Adipose tissue (tissue), 3 donors: ENCODE measurements around the gene DOC2B. TPM values are rescaled to one million over a fixed set of nuclear protein-coding genes. Genes with fewer than 3 reads are reported as not detected.
"Not testable (repeated sequence)": the region's sequence is repeated elsewhere in the genome, so short reads cannot be mapped to it uniquely, and the experiment has no call there.

Source experiments
- H3K27ac ChIP-seq: one replicate; pipeline ENCODE4 v1.5.1; 2013; ENCODE audit warnings: low read depth, low read length
- WGBS, 3 donors: extraction: QIAGEN DNeasy Blood & Tissue Kit; methylation state at CpG; one replicate each; pipeline ENCODE4 v1.1.7; 2013; 5-methylcytosine and 5-hydroxymethylcytosine counted together
- polyA plus RNA-seq, 3 donors: library from polyadenylated mRNA; stranded (reverse); fragments of 200-250 nt; gene quantifications; one replicate each; pipeline ENCODE4 v1.2.3, GENCODE V29; 2013
- donor health status: healthy with polysubstance abuse.
- donor health status: Bipolar disorder and iron deficiency.
- donor health status: healthy.

DOC2B gene
- 10 to 100 TPM in 2 of 3 donors, 1 to 10 TPM in 1; 9.4 to 19.1 (median 14.4) TPM for polyA plus RNA-seq

DNA sequence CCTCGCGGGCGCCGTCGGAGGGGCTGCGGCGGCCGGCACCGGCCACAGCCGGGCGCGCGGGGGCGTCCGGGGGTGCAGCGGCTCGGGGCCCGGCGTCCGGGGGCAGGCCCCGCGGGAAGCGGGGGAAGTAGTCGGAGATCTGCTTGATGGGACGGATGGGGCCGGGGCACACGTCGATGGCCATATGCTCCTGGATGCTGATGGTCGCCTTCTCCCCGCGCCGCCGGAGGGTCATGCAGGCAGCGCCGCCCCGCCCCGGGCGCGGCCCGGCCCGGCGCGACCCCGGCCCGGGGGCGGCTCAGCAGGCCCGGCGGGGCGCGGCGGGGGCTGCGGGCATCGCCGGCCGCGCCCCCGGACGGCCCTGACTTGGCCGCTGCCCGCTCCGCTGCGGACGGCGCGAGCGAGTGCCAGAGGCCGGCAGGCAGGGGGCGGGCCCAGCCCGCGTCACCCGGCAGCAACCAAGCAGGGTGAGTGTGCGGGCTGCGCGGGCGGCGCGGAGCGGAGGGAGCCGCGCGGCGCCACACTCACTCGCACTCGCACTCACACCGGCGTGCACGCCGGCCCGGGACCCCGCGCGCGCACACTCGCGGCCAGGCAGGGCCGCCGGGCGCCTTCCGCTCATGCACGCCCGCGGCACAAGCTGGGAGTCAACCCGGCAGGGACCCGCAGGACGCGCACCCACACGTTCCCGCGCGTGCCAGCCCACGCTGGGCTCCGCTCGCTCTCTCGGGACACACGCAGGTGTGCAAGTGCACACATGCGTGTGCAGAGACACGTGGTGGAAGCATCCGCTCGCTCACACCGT, at the start of gene DOC2B:
DOC2B (minus strand) TSS at position 406 of the 805 bp plus-strand sequence; CDS start at position 235, 171 bp downstream.
- no peak within 1 kb of the TSS for H3K27ac ChIP-seq
- 2 to 3% (median 3%) methylated on average over 65 to 120 of the region's 120 CpGs for WGBS, 3 donors

DNA sequence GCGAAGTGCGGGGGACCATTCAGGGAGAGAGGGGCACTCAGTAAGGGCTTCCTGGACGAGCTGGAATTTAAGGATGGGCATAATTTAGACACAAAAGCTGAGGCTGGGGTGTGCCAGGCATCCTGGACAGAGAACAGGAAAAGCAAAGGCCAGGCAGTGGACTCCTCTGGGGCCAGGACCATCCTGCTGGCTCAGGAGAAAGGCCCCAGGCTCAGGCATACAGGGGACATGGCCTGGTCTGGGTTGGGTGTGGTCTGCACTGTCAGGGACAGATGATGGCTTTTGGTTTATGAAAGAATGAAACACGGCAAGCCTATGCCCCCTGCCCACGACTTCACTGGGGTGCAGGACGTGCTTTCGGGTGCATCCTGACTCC, 48.9 kb upstream of the DOC2B start:
- 92 to 95% (median 92%) methylated on average over 7 of the region's 7 CpGs for WGBS, 3 donors
- no peak overlapping the region for H3K27ac ChIP-seq

DNA sequence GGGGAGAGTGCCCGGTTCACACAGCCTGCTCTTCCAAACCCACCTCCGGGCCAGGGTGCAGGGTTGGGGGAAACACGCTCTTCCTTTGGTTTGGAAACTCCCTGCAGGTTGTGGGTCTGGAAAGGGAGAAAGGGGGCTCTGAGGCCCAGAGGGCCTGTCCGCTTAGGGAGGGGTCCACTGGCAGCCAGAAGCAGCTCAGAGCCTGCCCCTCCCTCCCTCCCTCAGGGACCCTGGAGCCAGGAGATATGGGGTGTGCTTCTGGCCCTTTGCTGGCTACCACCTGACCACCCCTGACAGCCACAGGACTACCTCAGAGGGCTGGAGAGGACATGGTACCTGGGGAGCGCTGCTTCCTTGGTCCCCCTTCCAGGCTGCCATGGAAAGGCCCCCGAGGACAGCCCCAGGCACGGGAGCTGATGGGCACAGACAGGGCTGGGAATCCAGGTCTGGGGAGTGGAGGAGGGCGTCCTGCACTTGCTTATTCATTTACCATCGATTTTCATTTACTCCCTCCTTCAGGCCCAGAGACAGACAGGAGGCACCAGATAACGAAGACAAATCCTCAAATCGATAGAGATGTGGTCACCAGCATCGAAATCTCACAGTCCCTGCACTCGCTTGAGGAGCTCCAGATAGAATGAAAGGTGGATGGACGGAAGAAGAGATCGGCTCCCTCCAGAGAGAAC, 48.4 kb upstream of the DOC2B start:
- WGBS, 3 donors = 89 to 92% (median 90%) methylated on average over 15 of the region's 15 CpGs
- no peak overlapping the region for H3K27ac ChIP-seq

DNA sequence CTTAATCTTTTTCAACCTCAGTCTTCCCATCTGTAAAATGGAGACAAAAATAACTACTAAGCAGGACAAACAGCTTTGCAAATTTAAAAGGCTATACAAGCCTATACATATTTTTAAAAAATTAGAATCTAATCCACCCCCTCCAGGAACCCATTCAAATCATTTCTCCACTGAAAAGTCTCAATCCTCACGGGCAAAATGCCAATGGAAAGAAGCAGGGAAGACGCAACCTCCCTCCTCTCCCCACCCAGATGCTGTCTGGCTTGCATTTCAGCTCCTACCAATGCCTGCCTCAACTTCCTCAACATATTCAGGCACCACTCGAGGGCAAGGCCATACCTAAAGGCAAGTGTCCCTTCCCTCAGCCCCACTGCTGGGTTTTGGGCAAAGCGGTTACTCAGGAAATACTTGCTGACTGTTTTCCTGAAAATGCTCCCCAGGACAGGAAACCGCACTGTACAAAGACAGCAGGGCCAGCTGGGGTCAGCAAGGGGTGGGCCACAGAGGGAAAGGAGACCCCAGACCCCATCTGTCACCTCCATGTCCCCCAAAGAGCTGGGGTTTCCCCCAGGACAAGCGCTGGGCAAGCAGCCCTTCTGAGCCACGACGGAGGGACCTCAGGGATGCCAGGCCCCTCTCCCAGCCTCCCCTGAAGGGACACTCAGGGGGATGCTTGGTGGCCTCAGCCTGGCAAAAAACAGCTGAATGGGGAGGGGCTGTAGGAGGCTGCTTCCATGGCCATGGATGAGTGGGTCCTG, 47.7 kb upstream of the DOC2B start:
- 63 to 85% (median 69%) methylated on average over 8 of the region's 8 CpGs for WGBS, 3 donors

DNA sequence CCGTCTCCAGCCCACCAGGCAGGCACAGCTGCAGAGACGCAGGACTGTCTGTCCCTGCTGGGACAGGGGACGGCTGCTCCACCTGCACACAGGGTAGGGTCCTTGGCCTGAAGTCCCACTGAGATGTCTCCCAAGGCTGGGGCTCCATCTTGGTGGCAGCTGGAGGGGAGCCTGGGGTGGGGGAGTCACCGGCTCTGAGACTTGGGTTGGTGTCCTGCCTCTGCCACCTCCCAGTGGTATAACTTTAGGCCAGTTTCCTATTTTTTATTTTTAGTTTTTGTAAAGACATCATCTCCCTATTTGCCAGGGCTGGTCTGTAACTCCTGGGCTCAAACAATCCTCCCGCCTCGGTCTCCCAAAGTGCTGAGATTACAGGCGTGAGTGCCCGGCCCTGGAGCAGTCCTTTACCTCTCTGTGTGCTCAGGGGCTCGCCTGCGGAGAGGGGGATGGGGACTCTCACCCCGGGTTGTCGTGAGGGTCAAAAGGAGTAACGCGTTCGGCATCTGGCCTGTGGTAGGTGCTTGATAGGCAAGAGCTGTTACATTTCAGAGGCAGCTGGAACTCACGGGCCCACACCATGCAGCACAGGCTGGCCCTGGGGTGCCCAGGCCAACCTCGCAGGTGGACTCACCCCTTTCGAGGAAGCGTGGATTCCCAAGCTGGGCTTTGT, 46.6 kb upstream of the DOC2B start:
- 86 to 88% (median 87%) methylated on average over 19 of the region's 19 CpGs for WGBS, 3 donors
- no peak overlapping the region for H3K27ac ChIP-seq

More for the DNA sequence above, 47.7 kb upstream of the DOC2B start:
- no peak overlapping the region for H3K27ac ChIP-seq

DNA sequence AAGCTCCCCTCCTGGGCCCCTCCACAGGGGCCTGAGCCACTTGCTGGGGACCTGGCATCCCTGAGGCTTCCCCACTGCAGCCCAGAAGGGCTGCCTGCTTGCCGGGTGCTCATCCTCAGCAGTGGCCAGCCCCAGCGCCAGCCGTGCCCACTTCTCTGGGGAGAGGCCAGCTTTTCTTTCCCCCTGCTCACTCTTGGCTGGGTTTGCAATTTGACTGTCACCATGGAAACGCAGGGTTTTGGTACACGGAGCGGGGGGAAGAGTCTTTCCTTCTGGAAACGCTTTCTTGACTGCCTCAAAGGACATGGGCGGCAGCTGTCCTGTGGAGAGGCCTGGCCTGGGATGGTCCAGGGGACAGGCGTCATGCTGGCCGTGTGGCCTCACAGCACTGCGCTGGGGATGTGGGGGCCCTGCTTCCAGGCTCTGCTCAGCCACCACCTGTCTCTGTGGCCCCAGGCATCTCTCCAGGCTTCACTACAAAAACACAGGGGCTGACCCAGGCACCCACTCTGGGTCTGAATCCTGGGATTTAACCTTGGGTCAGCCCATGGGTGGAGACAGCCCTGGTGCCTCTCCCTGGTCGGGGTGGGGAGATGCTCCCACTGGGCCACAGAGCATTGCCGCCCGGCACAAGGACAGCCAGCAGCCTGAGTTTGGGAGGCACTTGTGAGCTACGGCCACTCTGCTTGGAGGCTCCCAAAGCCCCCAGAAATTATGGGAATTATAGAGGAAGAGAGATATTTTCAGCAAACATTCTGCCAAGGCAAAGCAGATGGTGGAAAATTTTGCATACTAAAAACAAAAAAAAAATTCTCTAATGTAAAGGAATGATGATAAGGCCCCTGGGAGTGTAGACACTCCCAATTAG, 45.9 kb upstream of the DOC2B start:
- H3K27ac ChIP-seq = no peak overlapping the region

DNA sequence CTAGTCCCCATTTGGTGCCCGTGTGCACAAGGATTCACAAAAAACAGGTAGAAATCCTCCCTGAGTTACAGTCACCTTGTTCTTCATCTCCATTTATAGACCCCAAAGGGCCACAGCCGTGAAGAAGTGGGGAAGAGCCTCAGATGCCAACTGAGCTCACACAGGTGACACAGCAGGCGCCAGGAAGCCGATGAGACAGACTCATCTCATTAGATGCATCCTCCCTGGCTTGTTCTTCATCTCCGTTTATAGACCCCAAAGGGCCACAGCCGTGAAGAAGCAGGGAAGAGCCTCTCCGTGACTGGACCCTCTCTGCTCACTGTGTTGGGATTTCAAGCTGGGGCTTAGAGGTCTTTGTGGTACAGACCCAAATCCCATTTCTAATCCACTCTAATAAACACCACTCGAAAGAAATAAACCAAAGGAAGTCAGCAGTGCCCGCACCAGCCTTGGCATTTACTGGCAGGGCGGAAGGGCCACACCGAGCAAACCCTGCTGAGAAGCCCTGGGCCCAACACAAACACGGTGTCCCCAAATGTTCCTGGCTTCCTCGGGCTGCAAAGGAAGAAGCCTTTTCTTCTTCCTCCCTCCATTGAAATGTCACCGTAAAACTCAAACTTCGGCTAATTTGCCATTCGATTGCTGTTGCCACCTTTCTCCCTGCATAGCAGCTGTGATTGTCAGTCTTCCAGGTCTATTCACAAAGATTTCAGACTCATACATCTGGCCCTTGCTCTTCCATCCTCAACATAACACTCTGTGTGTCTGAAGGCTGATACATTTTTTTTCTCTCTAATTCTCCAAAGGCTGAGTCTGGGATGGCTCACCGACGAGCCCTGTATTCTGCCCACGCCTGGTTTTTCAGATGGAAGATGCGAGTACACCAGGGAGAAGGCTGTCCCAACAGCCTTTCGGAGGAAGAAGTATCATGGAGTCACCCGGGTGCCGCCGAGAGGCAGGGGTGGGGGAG, 44.9 kb upstream of the DOC2B start:
- whole genome bisulfite sequencing, 3 donors = 82 to 86% (median 85%) methylated on average over 24 of the region's 24 CpGs
- H3K27ac ChIP-seq = no peak overlapping the region

More for the DNA sequence above, 45.9 kb upstream of the DOC2B start:
- 56 to 74% (median 69%) methylated on average over 15 of the region's 15 CpGs for WGBS, 3 donors

DNA sequence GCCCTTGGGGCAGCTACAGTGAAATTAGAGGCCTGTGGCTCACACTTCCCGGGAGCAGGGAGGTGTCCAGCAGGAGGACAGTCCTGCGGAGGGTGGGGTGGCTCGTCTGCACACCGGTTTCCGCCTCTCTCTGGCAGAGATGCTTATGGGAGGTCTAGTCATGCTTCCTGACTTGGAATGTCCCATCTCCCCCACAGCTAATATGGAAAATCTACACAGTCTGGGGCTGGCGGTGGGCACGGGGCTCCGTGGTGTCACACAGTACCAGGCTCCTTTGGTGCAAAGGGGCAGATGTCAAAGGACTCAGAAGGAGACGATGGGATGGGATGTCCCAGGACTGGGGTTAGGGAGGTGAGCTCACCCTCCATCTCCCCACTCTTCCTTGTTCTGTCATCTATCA, 44.1 kb upstream of the DOC2B start:
- no peak overlapping the region for H3K27ac ChIP-seq
- WGBS, 3 donors = 88 to 91% (median 88%) methylated on average over 9 of the region's 9 CpGs

DNA sequence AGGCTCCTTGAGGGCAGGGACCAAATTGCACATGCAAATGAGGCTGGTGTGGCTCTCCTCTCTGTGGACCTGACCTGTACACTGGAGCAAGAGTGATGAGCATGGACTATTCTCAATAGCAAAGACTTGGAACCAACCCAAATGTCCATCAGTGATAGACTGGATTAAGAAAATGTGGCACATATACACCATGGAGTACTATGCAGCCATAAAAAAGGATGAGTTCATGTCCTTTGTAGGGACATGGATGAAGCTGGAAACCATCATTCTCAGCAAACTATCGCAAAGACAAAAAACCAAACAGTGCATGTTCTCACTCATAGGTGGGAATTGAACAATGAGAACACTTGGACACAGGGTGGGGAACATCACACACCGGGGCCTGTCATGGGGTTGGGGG, 43.1 kb upstream of the DOC2B start:
- H3K27ac ChIP-seq = not testable (repeated sequence)
- 83 to 100% (median 98%) methylated on average over 1 to 2 of the region's 2 CpGs for WGBS, 3 donors

DNA sequence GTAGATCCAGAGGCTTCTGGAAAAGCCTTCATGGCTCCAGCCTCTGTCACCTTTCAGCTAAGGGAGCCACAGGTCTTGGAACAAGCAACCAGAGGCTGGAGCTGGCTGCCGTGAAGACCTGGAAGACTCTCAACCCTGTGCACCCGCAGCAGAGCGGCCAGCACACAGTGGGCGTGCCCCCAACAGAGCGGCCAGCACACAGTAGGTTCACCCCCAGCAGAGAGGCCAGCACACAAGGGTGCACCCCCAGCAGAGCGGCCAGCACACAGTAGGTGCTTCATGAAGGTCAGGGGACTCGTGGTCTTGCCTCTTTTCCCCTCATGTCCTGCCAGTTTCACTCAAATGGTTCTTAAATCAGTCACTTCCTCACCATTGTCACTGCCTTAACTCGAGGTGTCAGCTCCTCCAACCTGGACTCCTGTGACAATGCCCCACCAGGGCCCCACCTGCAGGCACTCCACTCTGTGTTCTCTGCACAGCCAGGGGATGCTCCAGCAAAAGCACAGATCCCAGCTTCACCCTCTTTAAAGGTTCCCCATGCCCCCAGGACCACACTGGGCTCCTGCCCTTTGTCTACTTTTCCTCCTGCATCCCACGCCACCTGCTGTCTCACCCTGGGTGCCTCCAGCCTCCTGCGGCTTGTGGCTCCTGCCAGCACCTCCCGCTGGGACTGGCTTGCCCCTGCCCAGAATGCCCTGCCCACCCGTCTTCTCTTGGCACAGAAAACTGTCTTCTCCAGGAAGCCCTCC, 42.4 kb upstream of the DOC2B start:
- WGBS, 3 donors = 81 to 84% (median 82%) methylated on average over 12 of the region's 12 CpGs

DNA sequence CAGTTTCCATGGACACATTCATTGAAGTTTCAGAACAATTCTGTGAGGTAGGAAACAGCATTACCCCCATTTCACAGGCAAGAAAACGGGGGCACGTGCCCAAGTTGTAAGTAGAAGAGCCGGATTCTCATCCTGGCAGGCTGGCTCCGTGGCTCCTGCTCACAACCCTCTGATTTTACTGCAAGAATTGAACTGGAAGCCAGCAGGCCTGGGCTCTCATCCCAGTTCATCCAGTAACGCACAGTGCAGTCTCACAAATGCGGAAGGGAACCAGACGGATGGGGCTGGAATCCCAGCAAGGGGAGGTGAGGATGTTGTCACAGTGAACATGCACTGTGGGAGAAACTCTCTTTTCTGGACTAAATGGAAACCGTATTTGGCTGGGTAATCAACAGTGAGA, 40.7 kb upstream of the DOC2B start:
- WGBS, 3 donors = 80 to 86% (median 84%) methylated on average over 8 of the region's 8 CpGs
- H3K27ac ChIP-seq = no peak overlapping the region

More for the DNA sequence above, 42.4 kb upstream of the DOC2B start:
- no peak overlapping the region for H3K27ac ChIP-seq

DNA sequence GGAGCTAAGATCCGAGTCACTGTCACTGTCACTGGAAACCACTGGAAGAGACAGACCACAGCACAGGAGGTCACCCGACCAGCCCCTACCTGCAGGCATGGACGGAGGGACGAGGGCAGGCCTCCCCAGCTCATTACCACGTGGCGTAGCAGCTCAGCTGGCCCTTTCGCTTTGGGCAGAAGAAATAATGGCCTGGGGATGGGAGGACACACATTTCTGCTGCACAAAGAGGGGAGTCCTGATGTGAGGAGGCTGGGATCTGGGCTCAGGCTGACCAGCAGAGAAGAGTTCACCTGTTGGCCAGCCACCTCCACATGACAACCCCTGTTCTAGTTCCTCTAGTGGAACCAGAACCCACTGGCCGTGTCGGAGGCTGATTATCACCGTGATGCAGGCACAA, 38.2 kb upstream of the DOC2B start:
- no peak overlapping the region for H3K27ac ChIP-seq
- WGBS, 3 donors = 91 to 97% (median 94%) methylated on average over 10 of the region's 10 CpGs

DNA sequence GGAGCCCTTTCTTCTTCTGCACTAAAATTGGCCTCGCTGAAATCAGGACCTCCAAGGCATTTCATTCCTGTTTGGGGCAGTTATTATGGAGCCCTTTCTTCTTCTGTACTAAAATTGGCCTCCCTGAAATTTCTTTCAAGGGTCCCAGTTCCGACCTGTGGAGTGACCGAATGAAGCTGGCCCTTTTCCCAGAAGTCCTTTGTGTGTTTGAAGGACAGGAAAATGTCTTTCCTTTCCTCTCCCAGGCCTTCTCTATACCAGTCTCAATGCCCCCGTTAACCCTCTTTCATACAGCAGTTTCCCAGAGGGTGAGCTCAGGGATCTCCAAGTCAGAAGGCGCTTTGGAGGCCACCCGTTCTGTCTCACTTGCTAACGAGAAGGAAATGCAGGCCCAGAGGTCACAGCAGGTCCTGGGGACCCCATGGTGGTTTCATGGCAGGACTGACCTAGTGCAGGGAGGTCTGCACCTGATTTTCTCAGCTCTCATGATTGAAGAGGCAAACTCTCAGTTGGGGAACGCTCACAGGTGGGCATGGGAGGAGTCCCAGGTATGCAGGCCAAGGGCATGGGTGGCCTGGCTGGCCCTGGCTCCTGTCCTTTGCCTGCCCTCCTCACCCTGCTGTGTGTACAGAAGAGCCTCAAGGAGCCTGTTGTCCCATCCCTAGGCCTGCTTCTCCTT, 37.1 kb upstream of the DOC2B start:
- no peak overlapping the region for H3K27ac ChIP-seq
- WGBS, 3 donors = 74 to 79% (median 79%) methylated on average over 8 of the region's 8 CpGs

DNA sequence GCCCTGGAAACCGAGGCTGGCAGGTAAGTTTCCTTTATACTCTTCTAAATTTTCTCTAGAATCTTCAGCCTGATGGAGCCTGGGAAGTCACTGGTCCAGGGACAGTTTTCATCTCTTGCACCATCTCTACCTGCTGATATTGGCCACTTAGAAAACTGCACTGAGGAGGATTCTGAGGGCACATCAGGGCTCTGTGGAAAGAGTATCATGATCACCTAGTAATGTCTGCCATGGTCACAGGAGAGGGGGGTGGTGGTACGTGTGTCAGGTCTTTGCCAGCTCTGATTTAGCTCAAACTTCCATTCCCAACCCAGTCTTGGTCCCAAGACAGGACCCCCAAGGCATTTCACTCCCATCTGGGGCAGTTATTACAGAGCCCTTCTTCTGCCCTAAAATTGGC, 35.2 kb upstream of the DOC2B start:
- H3K27ac ChIP-seq = no peak overlapping the region
- WGBS, 3 donors = 65 to 72% (median 67%) methylated on average over 2 of the region's 2 CpGs
